T47D (cell line): ENCODE results near the gene HSPB7.
"Not testable (repeated sequence)": the region's sequence is repeated elsewhere in the genome, so short reads cannot be mapped to it uniquely, and the experiment has no call there.

Experiments
- DNase-seq, 2 experiments: peaks; one replicate each; pipeline versions ENCODE4 v3.0.0 to v3.0.0-alpha.2; 2011 to 2012; ENCODE audit warnings: low read depth in 1 of 2, low spot score in 1 of 2
- JUND ChIP-seq: IDR thresholded peaks from 2 replicates; pipeline ENCODE4 v1.6.1; 2012; ENCODE audit warnings: low read depth
- in situ Hi-C: cut with HindIII; loops from 2 replicates; pipeline ENCODE4 v1.10.0; 2016; ENCODE audit warnings: low sequenced_read_pairs, low pct_unique_long_range_greater_than_20kb

Gene HSPB7

DNA sequence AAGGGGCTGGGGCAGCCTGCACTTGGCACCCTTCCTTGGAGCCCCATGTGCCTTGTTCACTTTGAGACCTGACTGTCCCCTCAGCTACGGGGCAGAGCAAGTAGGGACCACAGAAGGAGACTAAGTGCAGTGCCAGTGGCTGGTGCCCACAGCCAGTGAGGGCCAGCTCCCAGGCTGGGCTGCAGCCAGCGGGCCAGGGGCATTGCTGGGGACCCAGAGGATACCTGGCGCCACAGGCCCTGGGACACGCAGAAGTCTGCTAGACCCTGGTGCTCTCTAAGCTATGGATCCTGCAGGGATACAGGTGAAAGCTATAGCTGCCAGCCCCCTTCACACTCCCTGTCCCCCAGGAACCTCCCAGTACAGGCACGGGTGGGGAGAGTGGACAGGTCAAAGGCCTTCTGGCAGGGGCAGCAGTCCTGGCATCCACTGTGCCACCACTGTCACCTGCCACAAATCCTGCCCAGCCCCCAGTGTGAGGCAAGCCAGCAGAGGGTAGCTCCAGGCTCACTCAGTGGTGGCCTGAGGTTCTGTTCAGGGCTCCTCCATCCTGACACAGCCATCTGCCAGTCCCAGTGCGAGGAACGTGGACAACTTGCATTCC, 5.3 kb upstream of the HSPB7 start:
- TF ChIP-seq JUND, result no peak
- no peak for DNase-seq
- in situ Hi-C loops, result no loop called here

DNA sequence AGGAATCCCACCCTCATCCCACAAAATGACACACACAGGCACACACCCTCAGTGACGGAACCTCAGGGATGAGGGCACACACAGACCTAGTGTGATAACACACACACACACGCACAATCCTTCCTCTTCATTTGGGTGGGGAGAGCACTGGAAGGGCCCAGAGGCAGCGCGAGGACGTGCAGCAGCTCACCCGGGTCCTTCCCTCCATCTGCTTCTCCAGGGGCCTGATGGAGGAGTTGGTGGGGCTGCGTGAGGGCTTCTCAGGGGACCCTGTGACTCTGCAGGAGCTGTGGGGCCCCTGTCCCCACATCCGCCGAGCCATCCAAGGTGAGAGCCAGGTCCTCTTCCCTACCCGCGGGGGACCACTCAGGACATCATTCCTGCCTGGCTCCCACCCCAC, 4.5 kb upstream of the HSPB7 start:
- TF ChIP-seq JUND, result no peak
- no peak for DNase-seq
- in situ Hi-C loops, result no loop called here

DNA sequence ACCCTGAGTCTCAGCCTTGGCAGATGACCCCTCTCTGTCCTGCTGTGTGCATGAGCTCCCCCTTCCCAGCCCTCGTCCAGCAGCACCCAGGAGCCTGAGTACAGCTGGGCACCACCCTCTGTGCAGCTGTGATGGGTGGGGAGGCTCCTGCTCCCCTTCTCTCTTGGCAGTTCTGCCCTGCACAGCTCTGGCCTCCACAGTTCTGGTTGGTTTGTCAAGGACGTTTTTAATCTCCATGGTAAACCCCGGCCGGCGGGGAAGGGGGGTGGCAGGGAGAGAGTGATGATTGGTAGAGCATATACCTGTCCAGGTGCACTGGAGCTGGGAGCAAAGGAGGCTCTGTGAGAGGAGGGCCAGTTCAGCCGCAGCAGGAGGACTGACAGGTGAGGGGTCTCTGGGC, 3.8 kb upstream of the HSPB7 start, which contains the start of gene CLCNKA:
TSS of gene CLCNKA (plus strand) at position 356 of the 400 bp plus-strand sequence. CDS start 584 bp downstream, outside the sequence.
- in situ Hi-C loops, result no loop called here
- no peak for TF ChIP-seq JUND
- DNase-seq, result no peak

DNA sequence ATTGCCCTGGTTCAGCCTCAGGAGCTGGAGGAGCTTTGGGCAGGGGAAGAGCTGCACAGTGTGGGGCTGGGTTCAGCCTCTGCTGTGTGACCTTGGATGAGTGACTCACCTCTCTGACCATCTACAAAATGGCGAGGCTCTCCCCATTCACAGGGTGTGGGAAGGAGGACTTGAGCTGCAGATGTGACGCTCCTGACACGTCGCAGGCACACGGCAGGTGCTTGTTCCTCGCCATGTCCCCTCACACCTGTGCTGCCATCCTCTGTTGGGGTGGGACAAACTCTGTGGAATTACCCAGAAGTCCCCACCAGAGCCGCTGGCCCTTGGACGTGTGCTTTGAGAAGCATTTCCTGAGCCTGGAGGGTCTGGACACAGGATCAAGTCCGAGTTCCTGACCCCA, 3.0 kb upstream of the HSPB7 start:
- DNase-seq, in situ Hi-C loops: not testable (repeated sequence)

DNA sequence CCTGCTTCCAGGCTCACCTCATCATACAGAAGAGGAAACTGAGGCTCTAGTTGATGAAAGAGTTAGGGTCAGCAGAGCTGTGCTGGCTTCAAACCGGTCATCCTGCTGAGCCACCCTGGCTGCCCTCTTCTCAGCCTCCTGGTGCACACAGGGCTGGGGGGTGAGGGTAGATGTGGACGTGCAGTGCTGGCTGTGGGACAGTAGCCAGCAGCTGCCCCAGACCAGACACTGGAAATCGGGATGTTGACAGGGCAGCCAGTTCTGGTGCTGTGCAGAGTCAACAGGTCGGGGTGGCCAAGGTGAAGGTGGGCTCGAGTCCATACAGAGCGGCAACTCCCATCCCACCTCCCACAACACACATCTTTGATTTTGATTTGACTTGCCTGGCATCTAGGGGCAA, 2.5 kb upstream of the HSPB7 start:
- TF ChIP-seq JUND, result no peak
- in situ Hi-C loops, result no loop called here
- DNase-seq, result no peak

DNA sequence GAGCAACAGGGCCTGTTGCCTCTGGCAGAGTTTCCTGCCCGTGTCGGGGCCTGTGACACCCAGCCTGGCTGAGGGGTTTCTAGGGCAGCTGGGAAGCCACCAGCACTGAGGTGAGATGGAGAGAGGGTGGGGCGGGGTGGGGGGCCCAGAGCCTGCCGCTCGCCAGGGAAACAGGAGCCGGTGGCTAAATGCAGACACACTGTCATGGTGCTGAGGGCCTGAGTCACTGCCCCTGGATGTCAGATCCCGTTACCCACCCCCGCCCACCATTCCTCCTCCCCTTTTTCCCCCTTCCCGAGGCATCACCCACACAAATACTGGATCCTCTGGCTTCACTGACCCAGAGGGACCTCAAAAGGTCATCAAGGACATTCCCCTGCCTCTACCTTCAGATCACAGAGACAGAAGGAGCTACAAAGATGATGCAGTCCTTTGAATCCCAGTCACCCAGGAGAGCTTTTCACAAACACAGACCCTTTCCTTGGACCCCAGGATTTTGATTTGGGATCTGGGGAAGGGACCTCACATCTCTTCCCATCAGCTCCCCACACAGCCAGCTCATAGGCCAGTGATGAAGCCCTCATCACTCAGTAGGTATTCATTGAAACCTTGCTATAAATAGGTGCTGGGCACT, 1.9 kb upstream of the HSPB7 start:
- DNase-seq, result no peak
- TF ChIP-seq JUND, result no peak
- in situ Hi-C loops, result no loop called here

DNA sequence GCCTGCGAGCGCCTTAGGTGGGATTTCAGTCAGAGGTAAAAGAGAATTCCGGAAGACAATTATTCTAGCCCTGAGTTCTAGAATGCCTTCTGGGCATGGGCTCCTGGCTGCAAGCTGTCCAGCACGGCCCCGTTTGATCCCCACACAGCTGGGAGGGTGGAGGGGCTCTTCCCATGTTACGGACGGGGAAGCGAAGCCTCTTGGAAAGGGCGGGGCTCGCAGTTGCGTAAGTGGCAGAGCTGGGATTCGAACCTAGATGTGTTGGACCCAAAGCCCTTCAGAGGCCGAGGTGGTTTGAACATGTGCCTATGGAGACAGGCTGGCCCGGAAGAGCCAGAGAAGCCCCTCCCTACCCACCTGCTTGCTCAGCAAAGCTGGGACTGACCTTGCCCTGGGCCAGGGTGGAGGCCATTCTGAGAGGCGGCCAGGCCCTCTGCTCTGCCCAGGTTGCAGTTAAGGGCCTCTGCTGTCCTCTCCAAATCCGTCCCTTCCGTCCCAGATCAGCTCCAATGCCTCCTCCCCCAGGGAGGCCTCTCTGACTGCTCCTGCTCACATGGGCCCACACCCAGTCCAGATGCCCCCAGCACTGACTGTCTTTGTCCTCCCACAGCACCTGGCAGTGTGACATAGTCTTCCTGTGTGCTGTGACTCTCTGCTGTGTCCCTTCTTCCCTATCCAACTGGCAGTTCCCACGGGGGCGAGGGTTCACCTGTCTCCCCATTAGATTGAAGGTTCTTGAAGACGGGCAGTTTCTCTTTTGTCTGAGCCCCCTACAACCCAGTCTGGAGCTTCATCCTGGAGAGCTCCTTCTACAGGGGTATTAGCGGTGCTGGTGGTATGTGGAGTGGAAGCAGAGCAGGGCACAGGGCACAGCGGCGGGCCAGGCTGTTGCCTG, 1.2 kb upstream of the HSPB7 start:
- TF ChIP-seq JUND, result no peak
- in situ Hi-C loops, result no loop called here
- DNase-seq, result no peak

DNA sequence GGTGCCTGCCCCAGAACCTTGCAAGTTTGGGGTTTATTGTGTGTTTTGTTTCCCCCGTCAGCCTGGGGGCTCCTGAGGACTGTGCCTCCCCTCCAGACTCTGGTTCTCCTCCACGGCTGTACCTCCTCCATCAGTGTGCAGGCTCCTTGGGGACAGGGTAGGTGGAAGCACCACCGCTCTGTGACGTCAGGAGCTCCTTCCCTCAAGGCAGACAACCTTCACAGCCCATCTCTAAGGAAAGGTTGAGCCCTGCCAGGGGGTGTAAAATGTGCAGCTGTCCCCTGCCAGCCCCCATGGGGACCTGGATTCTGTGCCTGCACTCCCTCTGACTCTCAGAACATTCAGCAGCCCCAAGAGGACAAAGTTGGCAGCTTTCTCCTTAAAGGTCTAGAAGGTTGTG, 465 bp upstream of the HSPB7 start:
- DNase-seq, result no peak
- in situ Hi-C loops, result no loop called here
- TF ChIP-seq JUND, result no peak

DNA sequence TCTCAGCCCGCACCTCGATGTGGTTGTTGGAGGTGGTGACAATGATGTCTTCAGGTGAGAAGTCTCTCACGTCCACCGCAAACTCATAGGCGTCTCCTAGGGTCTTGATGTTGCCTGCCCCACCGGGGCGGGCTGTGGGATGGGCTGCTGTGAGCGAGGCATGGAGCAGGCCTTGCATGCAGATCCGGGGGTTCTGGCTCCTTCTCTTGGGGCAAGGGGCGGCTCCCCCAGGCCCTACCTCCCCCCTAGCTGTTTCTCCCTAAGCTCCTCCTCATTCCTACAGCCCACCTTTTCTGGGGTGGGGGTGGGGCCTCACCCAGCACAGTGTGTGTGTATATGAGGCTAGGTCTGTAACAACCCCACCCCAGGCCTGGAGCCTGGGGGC, 775 bp downstream of the HSPB7 start:
- DNase-seq, result no peak
- TF ChIP-seq JUND, result no peak
- in situ Hi-C loops, result no loop called here

DNA sequence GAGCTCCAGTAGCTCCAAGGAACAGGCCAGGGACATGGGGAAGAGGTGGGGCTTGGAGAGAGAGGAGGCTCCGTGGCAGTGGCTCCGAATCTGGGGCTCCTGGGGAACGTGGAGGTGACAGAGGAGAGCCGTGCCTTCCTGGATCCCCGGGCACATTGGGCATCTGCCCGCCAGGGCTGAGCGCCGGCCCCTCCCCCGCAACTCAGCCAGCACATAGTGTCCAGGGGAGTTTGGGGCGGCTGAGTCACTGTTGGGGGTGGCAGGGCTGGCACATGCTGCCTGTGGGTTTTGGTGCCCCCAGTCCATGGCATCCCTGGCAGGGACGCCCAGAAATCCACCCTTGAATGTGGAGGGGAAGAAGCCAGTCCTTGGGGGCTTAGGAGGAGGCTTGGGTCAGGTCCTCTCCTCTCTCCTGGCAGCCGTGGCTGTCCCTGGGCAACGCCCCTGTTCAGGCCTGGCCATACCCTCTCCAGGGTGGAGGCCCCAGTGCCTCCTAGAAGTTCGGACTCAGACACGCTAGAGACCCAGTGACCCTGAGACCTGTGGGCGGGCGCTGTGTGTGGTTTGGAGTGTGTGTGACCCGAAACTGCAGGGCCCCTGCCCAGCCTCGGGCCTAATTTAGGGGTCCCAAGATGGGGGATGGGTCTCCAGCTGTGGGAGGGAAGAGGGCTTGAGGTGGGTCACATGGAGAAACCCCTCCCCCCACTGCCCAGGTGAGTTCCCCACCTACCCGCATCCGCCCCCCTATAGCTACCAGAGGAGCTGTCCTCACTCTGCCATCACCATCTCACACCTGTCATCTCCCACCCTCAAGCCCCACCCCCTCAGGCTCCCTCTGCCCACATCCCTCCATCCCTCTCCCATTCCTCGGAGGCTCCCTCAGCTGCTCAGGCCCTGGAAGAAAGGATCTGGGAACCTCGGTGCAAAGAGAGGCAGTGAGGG, 1.6 kb downstream of the HSPB7 start:
- DNase-seq, result no peak
- TF ChIP-seq JUND, result no peak
- in situ Hi-C loops, result no loop called here

DNA sequence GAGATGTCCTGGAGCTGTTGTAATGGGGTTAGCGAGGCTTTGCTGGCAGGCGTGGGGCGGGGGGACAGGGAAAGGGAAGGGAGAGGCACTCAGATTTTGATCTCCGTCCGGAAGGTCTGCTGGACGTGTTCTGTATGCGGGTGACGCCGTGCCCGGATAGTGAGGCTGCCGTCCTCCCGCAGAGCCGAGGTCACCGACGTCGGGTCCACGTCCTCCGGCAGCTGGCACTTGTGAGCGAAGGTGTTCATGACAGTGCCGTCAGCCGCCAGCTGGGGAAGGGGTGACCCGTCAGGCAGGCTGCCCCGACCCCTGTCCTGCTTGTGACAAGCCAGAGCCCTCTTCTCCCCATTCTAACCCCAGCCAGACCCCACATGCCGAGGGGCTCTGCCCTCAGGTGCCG, 2.4 kb downstream of the HSPB7 start:
- no peak for DNase-seq
- in situ Hi-C loops, result no loop called here
- TF ChIP-seq JUND, result no peak
